HCT116 (cell line): ENCODE data around the gene GFOD1.

ENCODE experiments used
- CEBPB ChIP-seq: IDR thresholded peaks from 2 replicates; pipeline ENCODE4 v1.6.1; 2012; ENCODE audit warnings: low read depth
- CTCF ChIP-seq, 3 experiments: fragments of 200-600 bp in 1 of 3; sonication (generic) in 1 of 3; IDR thresholded peaks in 2 of 3; conservative IDR thresholded peaks in 1 of 3; 2 replicates each; pipeline ENCODE4 v1.5.1; 2012 to 2017; ENCODE audit warnings: low read depth in 2 of 3, low read length in 2 of 3, antibody characterized with exemption in 1 of 3, borderline replicate concordance in 1 of 3, control low read depth in 1 of 3, mild to moderate bottlenecking in 1 of 3, mixed read lengths in 1 of 3, mixed run types in 1 of 3, moderate library complexity in 1 of 3; ENCODE audit not compliant: insufficient read depth in 1 of 3
- EGR1 ChIP-seq: IDR thresholded peaks from 2 replicates; pipeline ENCODE4 v1.6.1; 2012; ENCODE audit warnings: low read depth
- EZH2 ChIP-seq: fragments of 200-600 bp; sonication (generic); IDR thresholded peaks from 2 replicates; pipeline ENCODE4 v1.6.1; 2017; ENCODE audit warnings: antibody characterized with exemption, mixed run types
- EZH2phosphoT487 ChIP-seq: fragments of 200-600 bp; IDR thresholded peaks from 2 replicates; pipeline ENCODE4 v1.6.1; 2018; ENCODE audit warnings: antibody characterized with exemption, borderline replicate concordance
- MAX ChIP-seq: IDR thresholded peaks from 2 replicates; pipeline ENCODE4 v1.6.1; 2012
- POLR2A ChIP-seq: IDR thresholded peaks from 2 replicates; pipeline ENCODE4 v1.7.0; 2011; ENCODE audit warnings: borderline replicate concordance; ENCODE audit not compliant: insufficient read depth, insufficient read length; ENCODE audit errors: extremely low read depth
- RAD21 ChIP-seq: IDR thresholded peaks from 2 replicates; pipeline ENCODE4 v1.6.1; 2012; ENCODE audit warnings: low read depth, mild to moderate bottlenecking
- SIN3A ChIP-seq: IDR thresholded peaks from 2 replicates; pipeline ENCODE4 v1.6.1; 2012; ENCODE audit warnings: low read depth
- SRF ChIP-seq: IDR thresholded peaks from 2 replicates; pipeline ENCODE4 v1.6.1; 2012; ENCODE audit warnings: low read depth
- YY1 ChIP-seq: IDR thresholded peaks from 2 replicates; pipeline ENCODE4 v1.6.1; 2011; ENCODE audit warnings: low read length, low read depth, moderate library complexity, mild to moderate bottlenecking; ENCODE audit not compliant: insufficient replicate concordance; ENCODE audit errors: extremely low read depth
- ZBTB33 ChIP-seq: IDR thresholded peaks from 2 replicates; pipeline ENCODE4 v1.6.1; 2011; ENCODE audit warnings: mild to moderate bottlenecking, low read length, moderate library complexity; ENCODE audit not compliant: insufficient replicate concordance; ENCODE audit errors: extremely low read depth
- ZFX ChIP-seq: fragments of 450-650 bp; IDR thresholded peaks from 2 replicates; pipeline ENCODE4 v1.6.1; 2017
- ZNF274 ChIP-seq: fragments of 200-500 bp; sonication (Bioruptor generic); IDR thresholded peaks from 2 replicates; pipeline ENCODE4 v1.6.1; 2014; ENCODE audit warnings: mild to moderate bottlenecking, low read depth, low read length, inconsistent platforms

GRCh38 chr6:13445005-13445743 is 42.2 kb downstream of the GFOD1 start:
- TF ChIP-seq MAX (no peak), SRF (no peak), EZH2 (no peak), CTCF (IDR thresholded peaks at IDR 0.05 in 2 of 3, conservative IDR thresholded peaks at IDR 0.05 in 1 of 3; ENCODE audit: borderline replicate concordance in 1 of 3, insufficient read depth in 1 of 3, low read depth in 2 of 3, low read length in 2 of 3) (no peak), POLR2A (no peak), ZBTB33 (no peak), SIN3A (no peak), ZFX (no peak), RAD21 (no peak), YY1 (no peak), CEBPB (no peak), EGR1 (no peak), ZNF274 (no peak), EZH2phosphoT487 (no peak)
